Sigmoid colon (tissue), 7 donors: Measurements from ENCODE around the gene ATF7IP. TPM values are rescaled to one million over a fixed set of nuclear protein-coding genes. Genes with fewer than 3 reads are reported as not detected.

Experiments used
- DNase-seq: peaks from one replicate; pipeline ENCODE4 v3.0.0-alpha.2; 2019
- H3K27ac ChIP-seq, 4 donors: fragments of 200-600 bp; sonication (generic); one replicate each; pipeline ENCODE4 v1.5.1; 2016 to 2019; ENCODE audit warnings: mild to moderate bottlenecking in 1 of 4
- H3K27me3 ChIP-seq, 3 donors: fragments of 200-600 bp; sonication (generic); one replicate each; pipeline ENCODE4 v1.5.1; 2019; ENCODE audit warnings: mild to moderate bottlenecking in 1 of 3
- H3K36me3 ChIP-seq, 4 donors: fragments of 200-600 bp; sonication (generic); one replicate each; pipeline ENCODE4 v1.5.1; 2016 to 2019
- H3K4me1 ChIP-seq, 4 donors: fragments of 200-600 bp; sonication (generic); one replicate each; pipeline ENCODE4 v1.5.1; 2017 to 2019
- H3K4me3 ChIP-seq, 4 donors: fragments of 200-600 bp; sonication (generic); one replicate each; pipeline ENCODE4 v1.5.1; 2017 to 2019; ENCODE audit warnings: mild to moderate bottlenecking in 2 of 4, moderate library complexity in 1 of 4
- H3K9me3 ChIP-seq, 4 donors: fragments of 200-600 bp in 3 of 4; sonication (generic) in 3 of 4; one replicate each; pipeline versions ENCODE4 v1.5.1 to v1.6.1; 2013 to 2019
- EP300 ChIP-seq, 4 donors: sonication (generic); formaldehyde crosslinking; IDR thresholded peaks; one replicate each; pipeline ENCODE4 v1.6.1; 2017; ENCODE audit warnings: antibody characterized with exemption in 4 of 4
- POLR2A ChIP-seq, 2 donors: fragments of 450-650 bp; IDR thresholded peaks; one replicate each; pipeline ENCODE4 v1.6.1; 2016; ENCODE audit warnings: antibody characterized with exemption in 2 of 2, mild to moderate bottlenecking in 2 of 2, moderate library complexity in 2 of 2
- POLR2AphosphoS5 ChIP-seq, 4 donors: sonication (generic); formaldehyde crosslinking; IDR thresholded peaks; one replicate each; pipeline ENCODE4 v1.6.1; 2017; ENCODE audit warnings: antibody characterized with exemption in 4 of 4
- WGBS, 2 donors: extraction: QIAGEN DNeasy Blood & Tissue Kit; methylation state at CpG; one replicate each; pipeline ENCODE4 v1.1.7; 2013; 5-methylcytosine and 5-hydroxymethylcytosine counted together
- intact Hi-C: fragments of 100-400 bp; cut with DNase I; formaldehyde crosslinking; loops from one replicate; pipeline ENCODE4 v1.15.1; 2023
- polyA plus RNA-seq, 3 donors: library from polyadenylated mRNA; stranded (reverse); fragments of 200-250 nt; gene quantifications; one replicate each; pipeline ENCODE4 v1.2.3, GENCODE V29; 2013
- total RNA-seq, 4 donors: library from RNA; depleted of rRNA; stranded (reverse); fragments of >200 nt; gene quantifications; one replicate each; pipeline ENCODE4 v1.1.0, GENCODE V29; 2016
- TF ChIP-seq, protein P1 (sequence below), 4 experiments: fragments of 450-650 bp in 3 of 4; fragments of 200-600 bp in 1 of 4; IDR thresholded peaks; one replicate each; pipeline ENCODE4 v1.5.1; 2016 to 2019; ENCODE audit warnings: antibody characterized with exemption in 4 of 4, mild to moderate bottlenecking in 3 of 4, moderate library complexity in 2 of 4
- donor health status: healthy with polysubstance abuse.
- donor health status: Bipolar disorder and iron deficiency.
- donor health status: healthy.

ATF7IP gene
- total and polyA plus RNA-seq, 7 donors, result 3.0 to 58.4 (median 27.7) TPM

DNA sequence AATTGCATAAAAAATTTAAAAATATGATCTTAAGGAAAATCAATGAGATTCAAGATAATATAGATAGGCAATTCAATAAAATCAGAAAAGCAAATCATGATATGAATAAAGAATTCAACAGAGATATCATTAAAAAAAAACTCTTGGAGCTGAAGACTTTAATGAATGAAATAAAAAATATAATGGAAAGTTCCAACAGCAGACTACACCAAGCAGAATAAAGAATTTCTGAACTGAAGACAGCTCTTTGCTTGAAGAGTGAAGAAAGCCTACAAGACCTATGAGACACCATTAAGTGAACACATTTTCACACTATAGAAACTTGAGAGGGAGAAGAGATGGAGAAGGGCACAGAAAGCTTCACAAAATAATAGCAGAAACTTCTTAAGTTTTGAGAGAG is 156.3 kb downstream of the ATF7IP start:
- Histone ChIP-seq H3K4me3 (no peak overlapping the region), H3K27me3 (no peaks in the 10 kb centered on the region), H3K9me3 (peaks cover 3 to 22% (median 5%) of the 10 kb centered on the region in 4 donors), H3K4me1 (no peaks in the 10 kb centered on the region), H3K27ac (no peak overlapping the region), H3K36me3 (no peaks in the 10 kb centered on the region)
- no peak for DNase-seq
- intact Hi-C loops, result no loop called here
- TF ChIP-seq POLR2AphosphoS5 (IDR thresholded peaks at IDR 0.05), result no peak
- TF ChIP-seq EP300 (IDR thresholded peaks at IDR 0.05), result no peak
- TF ChIP-seq POLR2A (IDR thresholded peaks at IDR 0.05), result no peak
- TF ChIP-seq, protein P1, sequence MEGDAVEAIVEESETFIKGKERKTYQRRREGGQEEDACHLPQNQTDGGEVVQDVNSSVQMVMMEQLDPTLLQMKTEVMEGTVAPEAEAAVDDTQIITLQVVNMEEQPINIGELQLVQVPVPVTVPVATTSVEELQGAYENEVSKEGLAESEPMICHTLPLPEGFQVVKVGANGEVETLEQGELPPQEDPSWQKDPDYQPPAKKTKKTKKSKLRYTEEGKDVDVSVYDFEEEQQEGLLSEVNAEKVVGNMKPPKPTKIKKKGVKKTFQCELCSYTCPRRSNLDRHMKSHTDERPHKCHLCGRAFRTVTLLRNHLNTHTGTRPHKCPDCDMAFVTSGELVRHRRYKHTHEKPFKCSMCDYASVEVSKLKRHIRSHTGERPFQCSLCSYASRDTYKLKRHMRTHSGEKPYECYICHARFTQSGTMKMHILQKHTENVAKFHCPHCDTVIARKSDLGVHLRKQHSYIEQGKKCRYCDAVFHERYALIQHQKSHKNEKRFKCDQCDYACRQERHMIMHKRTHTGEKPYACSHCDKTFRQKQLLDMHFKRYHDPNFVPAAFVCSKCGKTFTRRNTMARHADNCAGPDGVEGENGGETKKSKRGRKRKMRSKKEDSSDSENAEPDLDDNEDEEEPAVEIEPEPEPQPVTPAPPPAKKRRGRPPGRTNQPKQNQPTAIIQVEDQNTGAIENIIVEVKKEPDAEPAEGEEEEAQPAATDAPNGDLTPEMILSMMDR (IDR thresholded peaks at IDR 0.05), result no peak

DNA sequence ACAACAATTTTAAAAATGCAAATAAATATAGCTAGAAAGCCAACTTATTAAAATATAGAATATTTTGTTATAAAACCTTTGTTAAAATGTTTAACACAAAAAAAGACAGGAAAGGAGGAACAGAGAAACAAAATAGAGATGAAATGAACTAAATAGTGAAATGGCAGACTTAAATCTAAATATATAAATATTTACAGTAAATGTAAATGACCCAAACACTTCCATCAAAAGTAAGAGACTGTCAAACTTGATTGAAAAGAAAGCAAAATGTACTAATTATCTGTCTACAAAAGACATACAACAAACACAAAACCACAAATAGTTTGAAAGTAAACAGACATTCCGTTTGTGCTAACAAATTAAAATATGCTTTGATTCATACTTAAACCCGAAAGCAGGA is 160.5 kb downstream of the ATF7IP start:
- Histone ChIP-seq H3K4me3 (no peak overlapping the region), H3K36me3 (no peaks in the 10 kb centered on the region), H3K4me1 (no peaks in the 10 kb centered on the region), H3K27ac (no peak overlapping the region), H3K27me3 (no peaks in the 10 kb centered on the region), H3K9me3 (peaks cover 3 to 22% (median 3%) of the 10 kb centered on the region in 4 donors)
- TF ChIP-seq POLR2AphosphoS5 (IDR thresholded peaks at IDR 0.05), result no peak
- TF ChIP-seq EP300 (IDR thresholded peaks at IDR 0.05), result no peak
- TF ChIP-seq, protein P1 (IDR thresholded peaks at IDR 0.05), result no peak
- TF ChIP-seq POLR2A (IDR thresholded peaks at IDR 0.05), result no peak
- WGBS, 2 donors, result 87 to 88% methylated on average over 2 of the region's 2 CpGs
- intact Hi-C loops, result no loop called here
- no peak for DNase-seq

DNA sequence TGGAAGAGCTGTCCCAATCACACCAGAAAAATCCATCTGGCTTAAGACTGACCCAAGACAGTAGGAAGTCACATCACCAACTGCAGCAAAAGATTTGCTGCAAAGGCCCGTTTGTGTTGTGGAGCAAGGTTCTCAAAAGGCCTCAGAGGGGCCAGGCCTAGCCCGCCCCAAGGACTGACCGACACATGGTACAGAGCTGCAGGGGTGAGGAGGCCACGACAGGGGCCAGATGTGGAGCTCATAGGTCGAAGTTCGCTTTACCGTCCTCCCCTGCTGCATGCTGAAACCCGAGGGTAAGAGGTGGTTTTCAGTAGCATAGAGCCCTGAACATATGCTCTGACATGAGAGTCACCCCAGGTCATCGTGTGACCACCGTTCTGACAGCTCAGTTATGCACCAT is 166.7 kb downstream of the ATF7IP start:
- no peak for TF ChIP-seq EP300 (IDR thresholded peaks at IDR 0.05)
- TF ChIP-seq, protein P1 (IDR thresholded peaks at IDR 0.05), result no peak
- Histone ChIP-seq H3K27ac (no peak overlapping the region), H3K9me3 (no peaks in the 10 kb centered on the region), H3K36me3 (peaks cover 0 to 10% (median 3%) of the 10 kb centered on the region in 4 donors), H3K4me3 (no peak overlapping the region), H3K4me1 (no peaks in the 10 kb centered on the region), H3K27me3 (no peaks in the 10 kb centered on the region)
- WGBS, 2 donors, result 94 to 95% methylated on average over 10 of the region's 10 CpGs
- DNase-seq, result no peak
- intact Hi-C loops, result no loop called here

DNA sequence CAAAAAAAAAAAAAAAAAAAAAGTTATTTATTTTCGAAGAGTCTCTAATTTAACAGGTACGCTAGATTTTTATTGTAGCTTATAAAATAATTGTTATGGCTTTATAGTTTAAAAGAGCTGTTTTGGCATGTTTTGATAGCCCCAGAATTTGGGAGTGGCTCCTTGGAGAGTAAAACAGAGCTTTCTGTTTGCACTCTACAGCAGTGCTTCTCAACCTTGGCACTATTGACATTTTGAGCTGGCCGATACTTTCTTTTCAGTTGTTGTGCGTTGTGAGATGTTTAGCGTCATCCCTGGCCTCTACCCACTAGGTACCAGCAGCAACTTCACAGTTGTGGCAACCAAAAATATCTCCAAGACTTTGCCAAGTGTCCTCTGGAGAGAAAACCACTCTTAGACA is 171.6 kb downstream of the ATF7IP start:
- no peaks in the 10 kb centered on the region for H3K9me3 ChIP-seq
- no peak for DNase-seq
- H3K4me1 ChIP-seq, result no peaks in the 10 kb centered on the region
- no peak overlapping the region for H3K27ac ChIP-seq
- TF ChIP-seq POLR2A (IDR thresholded peaks at IDR 0.05), result no peak
- TF ChIP-seq, protein P1 (IDR thresholded peaks at IDR 0.05), result no peak
- TF ChIP-seq EP300 (IDR thresholded peaks at IDR 0.05), result no peak
- no peak for TF ChIP-seq POLR2AphosphoS5 (IDR thresholded peaks at IDR 0.05)
- no peaks in the 10 kb centered on the region for H3K27me3 ChIP-seq
- peaks cover 0 to 10% (median 3%) of the 10 kb centered on the region in 4 donors for H3K36me3 ChIP-seq
- 30 to 77% methylated on average over 5 of the region's 5 CpGs for WGBS, 2 donors
- intact Hi-C loops, result no loop called here
- no peak overlapping the region for H3K4me3 ChIP-seq

DNA sequence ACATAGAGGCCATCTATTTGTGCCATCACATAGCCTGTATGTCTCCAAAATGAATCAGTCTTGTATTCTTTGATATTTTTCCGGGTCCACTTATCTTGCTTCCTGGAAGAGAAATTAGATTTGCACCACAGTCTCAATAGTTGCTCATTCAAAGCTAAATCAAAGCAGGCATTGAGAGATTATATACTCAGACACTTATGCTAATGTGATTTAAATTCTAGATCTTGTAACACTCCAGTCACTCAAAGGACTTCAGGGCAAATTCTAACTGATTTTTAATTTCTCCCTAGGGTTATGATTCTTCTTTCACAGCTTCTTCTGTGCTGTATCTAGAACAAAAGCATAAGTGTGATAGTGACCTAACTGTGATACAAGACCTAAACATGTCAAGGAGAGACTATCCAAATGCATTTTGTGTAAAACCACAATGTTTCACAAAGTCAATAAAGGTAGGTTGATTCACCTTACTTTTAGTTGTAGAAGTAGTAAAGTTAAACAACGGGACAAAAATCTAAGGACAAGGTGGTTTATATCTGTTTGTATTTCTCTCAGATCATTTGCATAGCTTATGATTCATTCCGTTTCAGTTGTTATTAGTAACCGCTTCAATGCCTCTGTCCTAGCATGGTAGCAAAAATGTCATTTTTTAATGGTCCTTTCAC is 175.4 kb downstream of the ATF7IP start:
- H3K9me3 ChIP-seq, result no peaks in the 10 kb centered on the region
- peaks cover 0 to 6% (median 2%) of the 10 kb centered on the region in 4 donors for H3K36me3 ChIP-seq
- no peak overlapping the region for H3K27ac ChIP-seq
- intact Hi-C loops, result no loop called here
- no peaks in the 10 kb centered on the region for H3K4me1 ChIP-seq
- WGBS, 2 donors, result 30 to 61% methylated on average over 4 of the region's 4 CpGs
- no peak overlapping the region for H3K4me3 ChIP-seq
- TF ChIP-seq, protein P1 (IDR thresholded peaks at IDR 0.05), result no peak
- TF ChIP-seq EP300 (IDR thresholded peaks at IDR 0.05), result no peak
- TF ChIP-seq POLR2AphosphoS5 (IDR thresholded peaks at IDR 0.05), result no peak
- TF ChIP-seq POLR2A (IDR thresholded peaks at IDR 0.05), result no peak
- no peak for DNase-seq
- H3K27me3 ChIP-seq, result no peaks in the 10 kb centered on the region
